ENCODE data around the gene ADD2.

- no peak for TF ChIP-seq GATA2 (IDR thresholded peaks at IDR 0.05; ENCODE audit: low read depth, low read length)
- TF ChIP-seq GATA3 (IDR thresholded peaks at IDR 0.05; ENCODE audit: low read depth, low read length) = no peak
Measured at GRCh38 chr2:70719231-70719630, 48.8 kb downstream of the ADD2 start.
